ENCODE measurements around the gene TTC28.

TTC28 gene

GRCh38 chr22:28428271-28428670 lies 251.4 kb downstream of the TTC28 start:
- DNase-seq (ENCODE audit: extremely low spot score): no peak
- ChIA-PET POLR2A (no interaction called here), CTCF (interaction anchor here (1.3 kb wide), 2 partner anchors 9 to 15 kb away, joined by 3 to 5 read pairs; no protein-coding TSS in a partner anchor)
- TF ChIP-seq CTCF (IDR thresholded peaks at IDR 0.05; ENCODE audit: control extremely low read depth, extremely low read depth, low read depth, missing control alignments): no peak

GRCh38 chr22:28426346-28427132 lies 253.1 kb downstream of the TTC28 start:
- no peak for DNase-seq (ENCODE audit: extremely low spot score)
- POLR2A ChIA-PET: no interaction called here
- TF ChIP-seq CTCF (IDR thresholded peaks at IDR 0.05; ENCODE audit: control extremely low read depth, extremely low read depth, low read depth, missing control alignments): no peak
- CTCF ChIA-PET: no interaction called here

GRCh38 chr22:28425211-28425610 lies 254.4 kb downstream of the TTC28 start:
- CTCF ChIA-PET: no interaction called here
- POLR2A ChIA-PET: no interaction called here
- no peak for DNase-seq (ENCODE audit: extremely low spot score)

GRCh38 chr22:28424427-28425080 lies 255.1 kb downstream of the TTC28 start:
- POLR2A ChIA-PET: no interaction called here
- TF ChIP-seq CTCF (IDR thresholded peaks at IDR 0.05; ENCODE audit: control extremely low read depth, extremely low read depth, low read depth, missing control alignments): no peak
- CTCF ChIA-PET: no interaction called here
- no peak for DNase-seq (ENCODE audit: extremely low spot score)

More at GRCh38 chr22:28425211-28425610, 254.4 kb downstream of the TTC28 start:
- no peak for TF ChIP-seq CTCF (IDR thresholded peaks at IDR 0.05; ENCODE audit: control extremely low read depth, extremely low read depth, low read depth, missing control alignments)

GRCh38 chr22:28419919-28420318 lies 259.7 kb downstream of the TTC28 start:
- TF ChIP-seq CTCF (IDR thresholded peaks at IDR 0.05; ENCODE audit: control extremely low read depth, extremely low read depth, low read depth, missing control alignments): no peak
- POLR2A ChIA-PET: no interaction called here
- DNase-seq (ENCODE audit: extremely low spot score): no peak
- CTCF ChIA-PET: interaction anchor here (1.0 kb wide), 1 partner anchor 16 kb away, joined by 3 read pairs; no protein-coding TSS in a partner anchor

GRCh38 chr22:28418008-28418407 lies 261.6 kb downstream of the TTC28 start:
- ChIA-PET CTCF (interaction anchor here (1.1 kb wide), 1 partner anchor 25 kb away, joined by 4 read pairs; no protein-coding TSS in a partner anchor), POLR2A (no interaction called here)
- TF ChIP-seq CTCF (IDR thresholded peaks at IDR 0.05; ENCODE audit: control extremely low read depth, extremely low read depth, low read depth, missing control alignments): no peak
- no peak for DNase-seq (ENCODE audit: extremely low spot score)

All from GM10248 (cell line).